Ishikawa (cell line): ENCODE results near the gene TM7SF2.

Experiments
- CEBPB ChIP-seq: IDR thresholded peaks from 2 replicates; pipeline ENCODE4 v1.6.1; 2012
- CREB1 ChIP-seq: IDR thresholded peaks from 2 replicates; pipeline ENCODE4 v1.6.1; 2012; ENCODE audit warnings: low read depth
- EGR1 ChIP-seq: IDR thresholded peaks from 2 replicates; pipeline ENCODE4 v1.6.1; 2012
- EP300 ChIP-seq: IDR thresholded peaks from 2 replicates; pipeline ENCODE4 v1.6.1; 2012; ENCODE audit warnings: borderline replicate concordance
- FOXM1 ChIP-seq: IDR thresholded peaks from 2 replicates; pipeline ENCODE4 v1.6.1; 2012; ENCODE audit warnings: low read depth, borderline replicate concordance
- NFIC ChIP-seq: IDR thresholded peaks from 2 replicates; pipeline ENCODE4 v1.6.1; 2012
- RAD21 ChIP-seq: IDR thresholded peaks from 2 replicates; pipeline ENCODE4 v1.6.1; 2012; ENCODE audit warnings: low read depth
- TAF1 ChIP-seq: IDR thresholded peaks from 2 replicates; pipeline ENCODE4 v1.6.1; 2012; ENCODE audit warnings: low read depth, mild to moderate bottlenecking
- TCF12 ChIP-seq: IDR thresholded peaks from 2 replicates; pipeline ENCODE4 v1.6.1; 2012; ENCODE audit warnings: low read depth
- TEAD4 ChIP-seq: IDR thresholded peaks from 2 replicates; pipeline ENCODE4 v1.6.1; 2012
- YY1 ChIP-seq: IDR thresholded peaks from 2 replicates; pipeline ENCODE4 v1.6.1; 2012; ENCODE audit warnings: low read depth
- ZBTB7A ChIP-seq: IDR thresholded peaks from 2 replicates; pipeline ENCODE4 v1.6.1; 2012; ENCODE audit warnings: low read depth
- TF ChIP-seq, protein P1 (sequence below): IDR thresholded peaks from 2 replicates; pipeline ENCODE4 v1.6.1; 2012; ENCODE audit warnings: low read depth, mild to moderate bottlenecking
- TF ChIP-seq, protein P2 (sequence below): IDR thresholded peaks from 2 replicates; pipeline ENCODE4 v1.6.1; 2012
- TF ChIP-seq, protein P3 (sequence below): IDR thresholded peaks from 2 replicates; pipeline ENCODE4 v1.6.1; 2012

TM7SF2 gene

DNA sequence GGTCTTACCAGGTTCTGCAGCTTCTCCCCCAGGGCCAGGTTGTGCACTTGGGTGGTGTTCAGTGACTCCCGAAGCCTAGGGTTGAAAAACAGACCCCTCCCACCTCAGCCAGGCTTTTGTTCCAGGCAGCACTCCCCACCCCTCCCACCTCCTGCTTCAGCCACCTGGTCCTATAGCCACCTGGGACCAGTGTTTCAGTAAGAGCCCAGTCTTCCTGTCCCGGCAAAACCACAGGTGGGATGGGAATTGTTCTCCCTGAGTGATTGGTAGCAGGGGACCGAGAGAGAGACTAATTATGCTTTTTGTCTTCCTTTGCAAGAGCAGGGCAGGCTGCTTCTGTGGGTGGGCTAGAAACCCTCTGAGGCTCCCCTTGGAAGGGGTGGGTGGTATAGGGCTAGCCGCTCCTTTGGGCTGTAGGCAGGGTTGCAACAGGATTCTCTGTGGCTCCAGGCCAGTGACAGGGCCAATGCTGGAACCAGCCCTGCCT lies 44.8 kb upstream of the TM7SF2 start:
- TF ChIP-seq, protein P1, sequence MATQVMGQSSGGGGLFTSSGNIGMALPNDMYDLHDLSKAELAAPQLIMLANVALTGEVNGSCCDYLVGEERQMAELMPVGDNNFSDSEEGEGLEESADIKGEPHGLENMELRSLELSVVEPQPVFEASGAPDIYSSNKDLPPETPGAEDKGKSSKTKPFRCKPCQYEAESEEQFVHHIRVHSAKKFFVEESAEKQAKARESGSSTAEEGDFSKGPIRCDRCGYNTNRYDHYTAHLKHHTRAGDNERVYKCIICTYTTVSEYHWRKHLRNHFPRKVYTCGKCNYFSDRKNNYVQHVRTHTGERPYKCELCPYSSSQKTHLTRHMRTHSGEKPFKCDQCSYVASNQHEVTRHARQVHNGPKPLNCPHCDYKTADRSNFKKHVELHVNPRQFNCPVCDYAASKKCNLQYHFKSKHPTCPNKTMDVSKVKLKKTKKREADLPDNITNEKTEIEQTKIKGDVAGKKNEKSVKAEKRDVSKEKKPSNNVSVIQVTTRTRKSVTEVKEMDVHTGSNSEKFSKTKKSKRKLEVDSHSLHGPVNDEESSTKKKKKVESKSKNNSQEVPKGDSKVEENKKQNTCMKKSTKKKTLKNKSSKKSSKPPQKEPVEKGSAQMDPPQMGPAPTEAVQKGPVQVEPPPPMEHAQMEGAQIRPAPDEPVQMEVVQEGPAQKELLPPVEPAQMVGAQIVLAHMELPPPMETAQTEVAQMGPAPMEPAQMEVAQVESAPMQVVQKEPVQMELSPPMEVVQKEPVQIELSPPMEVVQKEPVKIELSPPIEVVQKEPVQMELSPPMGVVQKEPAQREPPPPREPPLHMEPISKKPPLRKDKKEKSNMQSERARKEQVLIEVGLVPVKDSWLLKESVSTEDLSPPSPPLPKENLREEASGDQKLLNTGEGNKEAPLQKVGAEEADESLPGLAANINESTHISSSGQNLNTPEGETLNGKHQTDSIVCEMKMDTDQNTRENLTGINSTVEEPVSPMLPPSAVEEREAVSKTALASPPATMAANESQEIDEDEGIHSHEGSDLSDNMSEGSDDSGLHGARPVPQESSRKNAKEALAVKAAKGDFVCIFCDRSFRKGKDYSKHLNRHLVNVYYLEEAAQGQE = no peak
- no peak for TF ChIP-seq ZBTB7A
- TF ChIP-seq YY1 = no peak
- TF ChIP-seq NFIC = no peak
- no peak for TF ChIP-seq RAD21
- no peak for TF ChIP-seq CEBPB
- TF ChIP-seq FOXM1 = no peak
- no peak for TF ChIP-seq CREB1
- TF ChIP-seq, protein P2, sequence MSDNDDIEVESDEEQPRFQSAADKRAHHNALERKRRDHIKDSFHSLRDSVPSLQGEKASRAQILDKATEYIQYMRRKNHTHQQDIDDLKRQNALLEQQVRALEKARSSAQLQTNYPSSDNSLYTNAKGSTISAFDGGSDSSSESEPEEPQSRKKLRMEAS = no peak
- TF ChIP-seq EGR1 = no peak
- TF ChIP-seq EP300 = no peak
- no peak for TF ChIP-seq TCF12

DNA sequence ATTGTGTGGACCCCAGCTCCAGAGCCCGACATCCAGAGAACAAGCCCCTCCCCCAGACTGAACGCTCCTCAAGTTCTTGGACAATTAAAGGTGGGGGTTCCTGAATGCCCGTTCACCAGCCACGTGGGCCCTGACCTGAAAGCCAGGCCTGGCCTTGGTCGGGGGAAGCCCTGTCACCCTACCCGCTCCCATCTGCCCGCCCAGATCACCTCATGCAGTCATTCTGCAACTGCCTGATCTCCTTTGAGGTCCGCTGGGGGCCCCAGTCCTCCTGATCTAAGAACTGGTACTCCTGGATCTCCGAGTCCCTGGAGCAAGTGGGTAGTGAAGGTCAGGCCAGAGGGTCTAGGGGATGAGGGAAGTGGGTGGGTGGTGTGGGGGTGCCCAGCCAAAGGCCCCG lies 44.2 kb upstream of the TM7SF2 start:
- TF ChIP-seq TEAD4 (no peak), TAF1 (no peak)

DNA sequence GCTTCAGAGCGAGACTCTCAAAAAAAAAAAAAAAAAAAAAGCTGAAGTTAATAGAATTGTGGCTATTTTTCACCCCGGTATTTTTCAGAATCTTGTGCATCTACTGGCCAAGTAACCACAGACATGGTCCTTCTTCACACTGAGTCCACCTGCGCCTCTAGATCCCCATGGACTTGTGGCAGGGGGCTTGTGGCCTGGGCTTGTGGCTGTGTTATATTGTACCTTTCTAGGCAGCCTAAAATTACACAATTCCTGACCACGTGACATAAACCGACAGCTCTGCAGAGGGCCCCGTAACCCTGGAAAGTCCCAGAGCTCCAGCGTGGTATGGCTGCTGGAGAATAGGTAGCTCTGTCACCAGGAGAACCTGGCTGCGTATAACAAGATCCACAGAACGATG lies 42.5 kb upstream of the TM7SF2 start:
- TF ChIP-seq CEBPB (no peak), TAF1 (no peak), ZBTB7A (no peak), YY1 (no peak), FOXM1 (no peak), EP300 (no peak), CREB1 (no peak), EGR1 (no peak), NFIC (no peak), RAD21 (no peak), TEAD4 (no peak), TCF12 (no peak)
- TF ChIP-seq, protein P2 = no peak
- TF ChIP-seq, protein P3, sequence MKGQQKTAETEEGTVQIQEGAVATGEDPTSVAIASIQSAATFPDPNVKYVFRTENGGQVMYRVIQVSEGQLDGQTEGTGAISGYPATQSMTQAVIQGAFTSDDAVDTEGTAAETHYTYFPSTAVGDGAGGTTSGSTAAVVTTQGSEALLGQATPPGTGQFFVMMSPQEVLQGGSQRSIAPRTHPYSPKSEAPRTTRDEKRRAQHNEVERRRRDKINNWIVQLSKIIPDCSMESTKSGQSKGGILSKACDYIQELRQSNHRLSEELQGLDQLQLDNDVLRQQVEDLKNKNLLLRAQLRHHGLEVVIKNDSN = no peak
- TF ChIP-seq, protein P1 = no peak

DNA sequence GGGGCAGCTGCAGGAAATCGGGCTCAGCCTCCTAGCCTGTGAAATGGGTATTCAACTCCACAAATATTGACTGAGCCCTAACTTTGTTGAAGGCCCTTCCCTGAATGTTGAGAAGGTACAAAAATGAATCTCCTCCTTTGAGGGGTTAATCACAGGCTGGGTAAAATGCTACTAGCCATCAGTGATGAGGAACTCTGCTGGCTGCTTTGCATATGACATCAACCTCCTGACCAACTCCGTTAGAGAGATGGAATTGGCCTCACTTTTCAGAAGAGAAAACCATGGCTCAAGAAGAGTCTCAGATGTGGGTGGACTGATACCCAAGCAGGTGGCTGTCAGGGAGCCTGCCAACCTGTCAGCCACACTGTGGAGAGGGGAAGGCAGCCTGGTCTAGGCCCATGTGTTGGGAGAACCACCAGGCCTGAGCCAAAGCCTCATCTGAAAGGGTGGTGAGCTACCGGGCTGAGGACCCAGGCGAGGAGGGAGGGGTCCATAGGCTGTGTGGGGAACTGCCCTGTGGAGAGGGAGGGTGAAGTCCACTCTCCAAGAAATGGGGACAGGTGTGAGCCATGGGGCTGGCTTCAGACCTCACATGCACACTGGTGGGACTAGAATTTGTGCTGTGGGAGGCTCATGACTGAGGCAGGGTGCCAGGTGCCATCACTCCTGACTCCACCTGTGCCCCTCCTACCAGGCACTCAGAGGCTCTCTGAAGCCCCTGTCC lies 39.6 kb upstream of the TM7SF2 start:
- TF ChIP-seq EGR1 = no peak

DNA sequence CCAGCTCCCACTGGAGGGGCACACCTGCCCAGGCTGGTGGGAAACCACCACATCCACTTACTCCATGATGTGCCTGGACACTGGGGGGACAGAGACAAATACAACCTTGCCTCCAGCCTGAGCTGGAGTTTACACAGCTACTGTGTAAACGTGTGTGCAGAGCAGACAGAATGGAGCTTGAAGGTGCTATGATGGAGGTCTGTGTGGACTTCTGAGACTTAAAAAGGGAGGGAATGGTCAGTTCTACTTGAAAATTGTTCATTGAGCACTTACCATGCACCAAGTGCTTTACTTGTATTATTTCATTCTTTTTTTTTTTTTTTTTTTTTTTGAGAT lies 39.1 kb upstream of the TM7SF2 start:
- TF ChIP-seq, protein P2 = no peak
- TF ChIP-seq, protein P1 = no peak
- no peak for TF ChIP-seq YY1
- TF ChIP-seq ZBTB7A = no peak
- TF ChIP-seq EP300 = no peak
- TF ChIP-seq, protein P3 = no peak
- no peak for TF ChIP-seq TEAD4
- no peak for TF ChIP-seq EGR1
- TF ChIP-seq TAF1 = no peak
- no peak for TF ChIP-seq CEBPB
